ENCODE measurements around the gene TMPRSS11E. TPM values are rescaled to one million over a fixed set of nuclear protein-coding genes. Genes with fewer than 3 reads are reported as not detected.
A peak's percentile ranks its signal among the peaks of the same experiment; 100 is the strongest.
"Not testable (repeated sequence)": the region's sequence is repeated elsewhere in the genome, so short reads cannot be mapped to it uniquely, and the experiment has no call there.

Gene TMPRSS11E, protein sequence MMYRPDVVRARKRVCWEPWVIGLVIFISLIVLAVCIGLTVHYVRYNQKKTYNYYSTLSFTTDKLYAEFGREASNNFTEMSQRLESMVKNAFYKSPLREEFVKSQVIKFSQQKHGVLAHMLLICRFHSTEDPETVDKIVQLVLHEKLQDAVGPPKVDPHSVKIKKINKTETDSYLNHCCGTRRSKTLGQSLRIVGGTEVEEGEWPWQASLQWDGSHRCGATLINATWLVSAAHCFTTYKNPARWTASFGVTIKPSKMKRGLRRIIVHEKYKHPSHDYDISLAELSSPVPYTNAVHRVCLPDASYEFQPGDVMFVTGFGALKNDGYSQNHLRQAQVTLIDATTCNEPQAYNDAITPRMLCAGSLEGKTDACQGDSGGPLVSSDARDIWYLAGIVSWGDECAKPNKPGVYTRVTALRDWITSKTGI
- 100 to 1,000 TPM; 227 to 455 TPM for polyA plus RNA-seq

DNA sequence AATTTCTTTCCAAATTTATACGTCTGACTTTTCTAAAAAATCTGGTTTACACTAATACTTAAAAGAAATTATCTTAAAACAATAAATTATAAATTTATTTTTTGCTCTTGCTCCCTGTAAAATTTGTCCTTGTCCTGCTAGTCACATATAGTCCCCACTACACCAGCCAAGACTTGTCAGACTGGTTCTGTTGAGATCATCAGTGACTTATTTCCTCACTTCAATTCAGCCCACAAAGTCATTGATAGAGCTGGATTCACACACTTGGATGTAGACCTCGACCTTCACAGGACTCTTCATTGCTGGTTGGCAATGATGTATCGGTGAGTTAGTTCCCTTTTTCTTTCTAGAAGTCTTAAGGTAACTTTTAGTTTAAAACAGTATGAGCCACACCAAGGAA lies at the start of gene TMPRSS11E:
TMPRSS11E (plus strand) TSS at position 263 of the 400 bp plus-strand sequence; CDS start at position 313, 50 bp downstream.
- H3K4me3 ChIP-seq (ENCODE audit: low read depth in 1 of 2, low read length in 2 of 2): peak within 1 kb of the TSS in 1 of 2 donors; percentile 57
- WGBS, 2 donors: 65 to 66% methylated on average over 3 of the region's 3 CpGs
- no peaks in the 10 kb centered on the region for H3K36me3 ChIP-seq (ENCODE audit: control insufficient read depth in 2 of 2, insufficient read depth in 2 of 2, low read length in 1 of 2)
- no peak within 1 kb of the TSS for H3K27ac ChIP-seq (ENCODE audit: low read depth in 2 of 2, low read length in 1 of 2)
- no peaks in the 10 kb centered on the region for H3K9me3 ChIP-seq (ENCODE audit: control insufficient read depth in 2 of 2, insufficient read depth in 1 of 2, low read depth in 1 of 2, low read length in 1 of 2)
- no peaks in the 10 kb centered on the region for H3K4me1 ChIP-seq (ENCODE audit: control insufficient read depth in 2 of 2, insufficient read depth in 2 of 2, low read length in 1 of 2)
- H3K27me3 ChIP-seq (ENCODE audit: control insufficient read depth in 1 of 2, insufficient read depth in 2 of 2, low read length in 2 of 2): no peaks in the 10 kb centered on the region

DNA sequence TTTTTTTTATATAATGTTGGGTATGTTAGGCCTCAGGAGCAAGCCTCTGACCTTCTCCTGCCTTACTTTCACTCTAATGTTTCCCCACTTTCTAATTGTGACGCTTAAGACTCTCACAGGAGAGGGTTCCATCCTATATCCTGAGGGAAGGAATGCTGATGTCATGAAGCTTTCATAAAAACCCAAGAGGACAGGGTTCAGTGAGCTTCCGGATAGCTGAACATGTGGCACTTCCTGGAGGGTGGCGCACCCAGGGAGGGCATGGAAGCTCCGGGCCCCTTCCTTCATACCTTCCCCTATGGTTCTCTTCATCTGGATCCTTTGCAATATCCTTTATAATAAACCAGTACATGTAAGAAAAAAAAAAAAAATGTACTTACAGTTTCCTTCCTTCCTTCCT lies 48.0 kb upstream of the TMPRSS11E start:
- Histone ChIP-seq H3K27me3 (ENCODE audit: control insufficient read depth in 1 of 2, insufficient read depth in 2 of 2, low read length in 2 of 2) (no peaks in the 10 kb centered on the region), H3K36me3 (ENCODE audit: control insufficient read depth in 2 of 2, insufficient read depth in 2 of 2, low read length in 1 of 2) (no peaks in the 10 kb centered on the region), H3K9me3 (ENCODE audit: control insufficient read depth in 2 of 2, insufficient read depth in 1 of 2, low read depth in 1 of 2, low read length in 1 of 2) (peaks cover 0 to 2% of the 10 kb centered on the region in 2 donors), H3K27ac (ENCODE audit: low read depth in 2 of 2, low read length in 1 of 2) (no peak overlapping the region), H3K4me3 (ENCODE audit: low read depth in 1 of 2, low read length in 2 of 2) (no peak overlapping the region), H3K4me1 (ENCODE audit: control insufficient read depth in 2 of 2, insufficient read depth in 2 of 2, low read length in 1 of 2) (no peaks in the 10 kb centered on the region)
- WGBS, 2 donors: 90 to 94% methylated on average over 4 of the region's 4 CpGs

DNA sequence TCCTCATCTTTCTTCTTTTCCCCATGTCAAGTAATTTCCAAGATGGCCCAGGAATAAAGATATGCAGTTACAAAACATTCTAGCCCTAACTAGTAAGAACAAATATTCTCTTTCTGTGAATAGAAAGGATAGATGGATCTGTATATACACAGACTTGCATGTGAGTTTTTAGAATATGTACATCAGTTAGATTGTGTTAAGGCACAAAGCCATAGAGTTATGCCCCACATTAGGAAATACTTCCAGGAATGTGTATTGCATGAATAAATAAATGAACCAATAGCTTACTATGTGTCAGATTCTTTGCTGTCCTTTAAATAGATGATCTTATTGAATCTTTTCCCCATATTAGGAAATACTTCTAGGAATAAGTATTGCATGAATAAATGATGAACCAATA lies 46.0 kb upstream of the TMPRSS11E start:
- Histone ChIP-seq H3K36me3 (ENCODE audit: control insufficient read depth in 2 of 2, insufficient read depth in 2 of 2, low read length in 1 of 2) (no peaks in the 10 kb centered on the region), H3K27me3 (ENCODE audit: control insufficient read depth in 1 of 2, insufficient read depth in 2 of 2, low read length in 2 of 2) (no peaks in the 10 kb centered on the region), H3K4me3 (ENCODE audit: low read depth in 1 of 2, low read length in 2 of 2) (no peak overlapping the region), H3K4me1 (ENCODE audit: control insufficient read depth in 2 of 2, insufficient read depth in 2 of 2, low read length in 1 of 2) (no peaks in the 10 kb centered on the region), H3K27ac (ENCODE audit: low read depth in 2 of 2, low read length in 1 of 2) (no peak overlapping the region), H3K9me3 (ENCODE audit: control insufficient read depth in 2 of 2, insufficient read depth in 1 of 2, low read depth in 1 of 2, low read length in 1 of 2) (no peaks in the 10 kb centered on the region)

DNA sequence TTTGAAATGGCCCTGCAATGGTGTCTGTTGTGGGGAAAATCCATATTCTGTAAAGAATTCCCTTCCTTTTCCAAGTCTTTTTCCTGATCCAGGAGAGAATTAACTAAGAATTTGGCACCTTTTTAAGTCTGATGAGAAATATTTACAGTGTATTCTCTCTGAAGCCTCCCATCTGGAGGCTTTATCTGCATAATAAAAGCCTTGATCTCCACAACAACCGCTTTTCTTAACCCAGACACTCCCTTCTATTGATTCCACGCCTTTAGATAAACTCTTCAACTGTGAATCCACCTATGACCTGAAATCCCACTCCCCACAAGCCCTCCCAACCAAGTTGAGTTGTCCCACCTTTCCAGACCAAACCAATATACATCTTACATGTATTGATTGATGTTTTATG lies 43.1 kb upstream of the TMPRSS11E start:
- no peaks in the 10 kb centered on the region for H3K36me3 ChIP-seq (ENCODE audit: control insufficient read depth in 2 of 2, insufficient read depth in 2 of 2, low read length in 1 of 2)
- 47 to 50% methylated on average over 2 of the region's 2 CpGs for WGBS, 2 donors
- no peaks in the 10 kb centered on the region for H3K9me3 ChIP-seq (ENCODE audit: control insufficient read depth in 2 of 2, insufficient read depth in 1 of 2, low read depth in 1 of 2, low read length in 1 of 2)
- H3K27ac ChIP-seq (ENCODE audit: low read depth in 2 of 2, low read length in 1 of 2): no peak overlapping the region
- no peaks in the 10 kb centered on the region for H3K27me3 ChIP-seq (ENCODE audit: control insufficient read depth in 1 of 2, insufficient read depth in 2 of 2, low read length in 2 of 2)
- H3K4me1 ChIP-seq (ENCODE audit: control insufficient read depth in 2 of 2, insufficient read depth in 2 of 2, low read length in 1 of 2): no peaks in the 10 kb centered on the region
- no peak overlapping the region for H3K4me3 ChIP-seq (ENCODE audit: low read depth in 1 of 2, low read length in 2 of 2)

DNA sequence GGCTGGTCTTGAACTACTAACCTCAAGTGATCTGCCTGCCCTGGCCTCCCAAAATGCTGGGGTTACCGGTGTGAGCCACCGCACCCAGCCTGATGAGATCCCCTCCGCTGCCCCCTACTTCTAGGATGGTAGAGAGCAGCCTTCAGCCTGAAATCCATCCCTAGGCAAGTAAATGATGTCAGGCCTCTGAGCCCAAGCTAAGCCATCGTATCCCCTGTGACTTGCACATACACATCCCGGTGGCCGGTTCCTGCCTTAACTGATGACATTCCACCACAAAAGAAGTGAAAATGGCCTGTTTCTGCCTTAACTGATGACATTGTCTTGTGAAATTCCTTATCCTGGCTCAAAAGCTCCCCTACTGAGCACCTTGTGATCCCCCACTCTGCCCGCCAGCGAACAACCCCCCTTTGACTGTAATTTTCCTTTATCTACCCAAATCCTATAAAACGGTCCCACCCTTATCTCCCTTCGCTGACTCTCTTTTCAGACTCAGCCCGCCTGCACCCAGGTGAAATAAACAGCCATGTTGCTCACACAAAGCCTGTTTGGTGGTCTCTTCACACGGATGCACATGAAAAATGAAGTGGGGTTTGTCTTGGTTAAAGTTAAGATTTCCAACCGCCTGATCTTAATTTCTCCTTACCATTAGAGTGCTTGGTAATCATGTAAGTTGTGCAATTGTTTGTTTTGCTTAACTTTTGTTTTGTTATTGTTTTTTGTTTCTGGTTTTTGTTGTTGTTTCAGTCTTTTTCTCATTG lies 41.4 kb upstream of the TMPRSS11E start:
- not testable (repeated sequence) for H3K9me3 ChIP-seq (ENCODE audit: control insufficient read depth in 2 of 2, insufficient read depth in 1 of 2, low read depth in 1 of 2, low read length in 1 of 2); H3K4me3 ChIP-seq (ENCODE audit: low read depth in 1 of 2, low read length in 2 of 2); H3K4me1 ChIP-seq (ENCODE audit: control insufficient read depth in 2 of 2, insufficient read depth in 2 of 2, low read length in 1 of 2); H3K27ac ChIP-seq (ENCODE audit: low read depth in 2 of 2, low read length in 1 of 2); H3K27me3 ChIP-seq (ENCODE audit: control insufficient read depth in 1 of 2, insufficient read depth in 2 of 2, low read length in 2 of 2); H3K36me3 ChIP-seq (ENCODE audit: control insufficient read depth in 2 of 2, insufficient read depth in 2 of 2, low read length in 1 of 2)
- 82 to 85% methylated on average over 13 of the region's 13 CpGs for WGBS, 2 donors

DNA sequence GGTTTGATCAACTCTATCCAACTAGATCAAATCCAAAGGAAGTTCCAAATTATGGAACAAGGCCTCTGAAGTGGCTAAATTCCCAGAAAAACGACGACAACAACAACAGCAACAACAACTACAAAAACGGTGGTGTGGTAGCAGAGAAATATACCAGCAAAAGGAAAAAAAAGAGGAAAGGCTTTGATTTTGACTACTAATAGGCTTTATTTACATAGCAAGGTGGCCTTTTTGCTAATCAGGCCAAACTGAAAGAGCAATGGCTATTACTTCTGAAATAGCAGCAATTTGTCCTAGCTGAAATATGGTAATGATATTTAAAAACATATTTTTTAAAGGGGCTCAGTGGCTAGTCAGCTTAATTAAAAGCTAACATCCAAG lies 40.8 kb upstream of the TMPRSS11E start:
- H3K27ac ChIP-seq (ENCODE audit: low read depth in 2 of 2, low read length in 1 of 2): no peak overlapping the region
- 50 to 56% methylated on average over 3 of the region's 3 CpGs for WGBS, 2 donors
- H3K36me3 ChIP-seq (ENCODE audit: control insufficient read depth in 2 of 2, insufficient read depth in 2 of 2, low read length in 1 of 2): no peaks in the 10 kb centered on the region
- H3K4me3 ChIP-seq (ENCODE audit: low read depth in 1 of 2, low read length in 2 of 2): no peak overlapping the region
- no peaks in the 10 kb centered on the region for H3K9me3 ChIP-seq (ENCODE audit: control insufficient read depth in 2 of 2, insufficient read depth in 1 of 2, low read depth in 1 of 2, low read length in 1 of 2)
- H3K27me3 ChIP-seq (ENCODE audit: control insufficient read depth in 1 of 2, insufficient read depth in 2 of 2, low read length in 2 of 2): no peaks in the 10 kb centered on the region
- no peaks in the 10 kb centered on the region for H3K4me1 ChIP-seq (ENCODE audit: control insufficient read depth in 2 of 2, insufficient read depth in 2 of 2, low read length in 1 of 2)

DNA sequence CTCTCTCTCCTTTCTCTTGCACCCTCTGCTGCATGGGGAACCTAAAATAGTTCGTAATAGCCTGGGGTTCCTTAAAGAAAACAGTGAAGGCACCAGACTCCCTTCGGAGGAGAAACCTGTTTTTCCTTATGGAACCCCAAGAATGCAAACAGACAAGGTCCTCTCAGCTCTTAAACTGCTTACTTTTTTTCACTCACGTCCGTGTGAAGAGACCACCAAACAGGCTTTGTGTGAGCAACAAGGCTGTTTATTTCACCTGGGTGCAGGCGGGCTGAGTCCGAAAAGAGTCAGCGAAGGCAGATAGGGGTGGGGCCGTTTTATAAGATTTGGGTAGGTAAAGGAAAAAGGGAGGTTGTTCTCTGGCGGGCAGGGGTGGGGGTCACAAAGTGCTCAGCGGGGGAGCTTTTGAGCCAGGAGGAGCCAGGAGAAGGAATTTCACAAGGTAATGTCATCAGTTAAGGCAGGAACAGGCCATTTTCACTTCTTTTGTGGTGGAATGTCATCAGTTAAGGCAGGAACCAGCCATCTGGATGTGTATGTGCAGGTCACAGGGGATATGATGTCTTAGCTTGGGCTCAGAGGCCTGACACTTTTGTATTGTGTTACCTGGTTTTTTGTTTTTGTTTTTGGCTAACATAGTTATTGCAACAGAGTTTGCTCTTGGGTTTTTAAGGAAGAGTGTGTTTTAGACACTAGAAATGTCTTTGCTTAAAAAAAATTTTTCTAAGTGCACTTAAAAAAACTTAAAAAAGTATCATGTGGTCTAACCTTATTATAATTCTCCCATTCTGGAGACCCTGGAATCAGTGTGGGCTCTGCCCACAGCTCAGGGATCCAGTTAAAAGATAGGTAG lies 40.0 kb upstream of the TMPRSS11E start:
- H3K27me3 ChIP-seq (ENCODE audit: control insufficient read depth in 1 of 2, insufficient read depth in 2 of 2, low read length in 2 of 2); H3K4me1 ChIP-seq (ENCODE audit: control insufficient read depth in 2 of 2, insufficient read depth in 2 of 2, low read length in 1 of 2); H3K9me3 ChIP-seq (ENCODE audit: control insufficient read depth in 2 of 2, insufficient read depth in 1 of 2, low read depth in 1 of 2, low read length in 1 of 2); H3K36me3 ChIP-seq (ENCODE audit: control insufficient read depth in 2 of 2, insufficient read depth in 2 of 2, low read length in 1 of 2); H3K4me3 ChIP-seq (ENCODE audit: low read depth in 1 of 2, low read length in 2 of 2); H3K27ac ChIP-seq (ENCODE audit: low read depth in 2 of 2, low read length in 1 of 2): not testable (repeated sequence)
- WGBS, 2 donors: 54 to 56% methylated on average over 10 of the region's 10 CpGs

DNA sequence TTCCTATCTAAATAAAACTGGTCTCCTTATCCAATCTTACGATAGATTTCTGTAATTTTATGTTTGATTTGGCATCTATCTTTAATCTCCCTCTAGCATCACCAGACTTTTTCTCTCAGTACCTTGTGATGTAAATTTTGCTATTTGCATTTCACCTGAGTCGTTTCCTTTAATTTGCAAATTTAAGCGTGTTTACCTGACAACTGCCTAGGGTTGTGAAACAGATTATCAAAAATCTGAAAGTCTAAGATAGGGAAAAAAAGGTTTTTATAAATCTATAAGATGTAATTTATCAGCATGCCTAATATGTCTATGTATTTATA lies 39.4 kb upstream of the TMPRSS11E start:
- 46 to 51% methylated on average over 3 of the region's 3 CpGs for WGBS, 2 donors
- Histone ChIP-seq H3K4me3 (ENCODE audit: low read depth in 1 of 2, low read length in 2 of 2) (no peak overlapping the region), H3K4me1 (ENCODE audit: control insufficient read depth in 2 of 2, insufficient read depth in 2 of 2, low read length in 1 of 2) (no peaks in the 10 kb centered on the region), H3K27me3 (ENCODE audit: control insufficient read depth in 1 of 2, insufficient read depth in 2 of 2, low read length in 2 of 2) (no peaks in the 10 kb centered on the region), H3K27ac (ENCODE audit: low read depth in 2 of 2, low read length in 1 of 2) (no peak overlapping the region), H3K36me3 (ENCODE audit: control insufficient read depth in 2 of 2, insufficient read depth in 2 of 2, low read length in 1 of 2) (no peaks in the 10 kb centered on the region), H3K9me3 (ENCODE audit: control insufficient read depth in 2 of 2, insufficient read depth in 1 of 2, low read depth in 1 of 2, low read length in 1 of 2) (no peaks in the 10 kb centered on the region)

DNA sequence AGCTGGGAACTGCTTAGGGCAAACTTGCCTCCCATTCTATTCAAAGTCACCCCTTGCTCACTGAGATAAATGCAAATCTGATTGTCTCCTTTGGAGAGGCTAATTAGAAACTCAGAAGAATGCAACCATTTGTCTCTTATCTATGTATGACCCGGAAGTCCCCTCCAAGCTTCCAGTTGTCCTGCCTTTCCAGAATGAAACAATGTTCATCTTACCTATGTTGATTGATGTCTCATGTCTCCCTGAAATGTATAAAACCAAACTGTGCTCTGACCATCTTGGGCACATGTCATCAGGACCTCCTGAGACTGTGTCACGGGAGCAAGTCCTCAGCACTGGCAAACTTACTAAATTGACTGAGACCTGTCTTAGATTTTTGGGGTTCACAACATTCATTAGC lies 37.1 kb upstream of the TMPRSS11E start:
- Histone ChIP-seq H3K9me3 (ENCODE audit: control insufficient read depth in 2 of 2, insufficient read depth in 1 of 2, low read depth in 1 of 2, low read length in 1 of 2) (no peaks in the 10 kb centered on the region), H3K27ac (ENCODE audit: low read depth in 2 of 2, low read length in 1 of 2) (no peak overlapping the region), H3K27me3 (ENCODE audit: control insufficient read depth in 1 of 2, insufficient read depth in 2 of 2, low read length in 2 of 2) (no peaks in the 10 kb centered on the region), H3K4me3 (ENCODE audit: low read depth in 1 of 2, low read length in 2 of 2) (no peak overlapping the region), H3K4me1 (ENCODE audit: control insufficient read depth in 2 of 2, insufficient read depth in 2 of 2, low read length in 1 of 2) (no peaks in the 10 kb centered on the region), H3K36me3 (ENCODE audit: control insufficient read depth in 2 of 2, insufficient read depth in 2 of 2, low read length in 1 of 2) (no peaks in the 10 kb centered on the region)
- 69 to 78% methylated on average over 2 of the region's 2 CpGs for WGBS, 2 donors

All from esophagus (tissue), 2 donors.